HuH-7.5 (cell line): ENCODE measurements around the gene DCXR.
A peak's percentile ranks its signal among the peaks of the same experiment; 100 is the strongest.

Source experiments
- DNase-seq: peaks from one replicate; pipeline ENCODE4 v3.0.0; 2011; ENCODE audit warnings: low spot score

DCXR gene

GRCh38 chr17:82022310-82022980 lies 15.1 kb downstream of the DCXR start, which contains the start of gene CENPX:
Gene CENPX, minus strand, starts transcription at chr17:82022878. Its CDS starts 17 bp downstream, at chr17:82022861.
- no peak for DNase-seq

- DNase-seq = no peak
These were observed 15.6 kb downstream of the DCXR start for GRCh38 chr17:82021900-82022309.

- peak; percentile 68 for DNase-seq
These were observed 16.2 kb downstream of the DCXR start for GRCh38 chr17:82021107-82021899.

- DNase-seq = no peak
These were observed 16.9 kb downstream of the DCXR start for GRCh38 chr17:82020572-82021106.

GRCh38 chr17:82019690-82020571 lies 17.6 kb downstream of the DCXR start:
- peak; percentile 92 for DNase-seq

- DNase-seq = no peak
These were observed 18.4 kb downstream of the DCXR start for GRCh38 chr17:82018989-82019689.

GRCh38 chr17:82018152-82018988 lies 19.1 kb downstream of the DCXR start:
- no peak for DNase-seq

GRCh38 chr17:82017612-82018151 lies 19.8 kb downstream of the DCXR start:
- no peak for DNase-seq

GRCh38 chr17:82016875-82017459 lies 20.5 kb downstream of the DCXR start:
- DNase-seq = no peak

GRCh38 chr17:82016061-82016874 lies 21.2 kb downstream of the DCXR start:
- no peak for DNase-seq

- DNase-seq = no peak
These were observed 22.1 kb downstream of the DCXR start for GRCh38 chr17:82015311-82015971.

GRCh38 chr17:82014971-82015310 lies 22.6 kb downstream of the DCXR start:
- DNase-seq = no peak

GRCh38 chr17:82014432-82014831 lies 23.1 kb downstream of the DCXR start:
- no peak for DNase-seq

- DNase-seq = no peak
These were observed 23.6 kb downstream of the DCXR start for GRCh38 chr17:82013772-82014321.

GRCh38 chr17:82013341-82013740 lies 24.2 kb downstream of the DCXR start:
- DNase-seq = no peak

GRCh38 chr17:82012640-82013295 lies 24.7 kb downstream of the DCXR start:
- no peak for DNase-seq

GRCh38 chr17:82012261-82012639 lies 25.2 kb downstream of the DCXR start:
- DNase-seq = no peak
